Left ventricle myocardium inferior (tissue), 1 donor: ENCODE data around the gene ALPG. TPM values are rescaled to one million over a fixed set of nuclear protein-coding genes. Genes with fewer than 3 reads are reported as not detected.
"Not testable (repeated sequence)": the region's sequence is repeated elsewhere in the genome, so short reads cannot be mapped to it uniquely, and the experiment has no call there.

Source experiments
- DNase-seq: peaks from one replicate; pipeline ENCODE4 v3.0.0-alpha.2; 2020
- H3K27ac ChIP-seq: fragments of 200-600 bp; replicated peaks from 2 replicates; pipeline ENCODE4 v1.8.0; 2021
- H3K27me3 ChIP-seq: fragments of 200-600 bp; 2 replicates; pipeline ENCODE4 v1.8.0; 2021; ENCODE audit warnings: low read depth
- H3K36me3 ChIP-seq: fragments of 200-600 bp; 2 replicates; pipeline ENCODE4 v1.8.0; 2021
- H3K4me1 ChIP-seq: fragments of 200-600 bp; 2 replicates; pipeline ENCODE4 v1.8.0; 2021
- H3K4me3 ChIP-seq: fragments of 200-600 bp; 2 replicates; pipeline ENCODE4 v1.8.0; 2021; ENCODE audit warnings: mild to moderate bottlenecking, moderate library complexity
- H3K9me3 ChIP-seq: fragments of 200-600 bp; replicated peaks from 2 replicates; pipeline ENCODE4 v1.8.0; 2021
- intact Hi-C: fragments of 100-400 bp; cut with micrococcal nuclease; formaldehyde crosslinking; loops from one replicate; pipeline ENCODE4 v1.11.0; 2022
- total RNA-seq: library from RNA; stranded (reverse); fragmentation: NEBNext Ultra II Directional; extraction: Animal tissue kit (Norgen Biotek cat#: 25700); gene quantifications from one replicate; pipeline ENCODE4 v1.2.1, GENCODE V29; 2021
- TF ChIP-seq, protein P1 (sequence below): fragments of 200-600 bp; IDR thresholded peaks from 2 replicates; pipeline ENCODE4 v1.8.0; 2021; ENCODE audit warnings: antibody characterized with exemption, mild to moderate bottlenecking, borderline replicate concordance
- donor health status: DM: no; HTN: yes; CAD: no; lungs with severe emphysema.

ALPG gene
- total RNA-seq, 1 donor from 2014 or later: not detected

DNA sequence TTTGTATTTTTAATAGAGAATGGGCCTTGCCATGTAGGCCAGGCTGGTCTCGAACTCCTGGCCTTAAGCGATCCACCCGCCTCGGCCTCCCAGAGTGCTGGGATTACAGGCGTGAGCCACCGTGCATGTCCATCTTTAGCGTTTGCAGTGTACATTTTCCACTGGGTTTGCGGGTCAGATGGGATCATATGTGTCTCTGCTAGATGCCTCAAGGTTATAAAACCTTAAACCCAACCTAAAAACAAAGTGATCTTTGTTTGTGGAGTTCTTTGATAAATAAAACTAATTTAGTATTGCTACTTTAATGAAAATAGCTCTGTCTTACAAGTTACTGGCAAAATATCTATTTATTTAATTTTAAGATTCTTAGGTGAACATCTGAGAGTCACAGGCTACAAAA lies 13.1 kb upstream of the ALPG start:
- Histone ChIP-seq H3K36me3 (no peaks in the 10 kb centered on the region), H3K9me3 (no peaks in the 10 kb centered on the region), H3K27ac (no peak overlapping the region), H3K4me3 (no peak overlapping the region), H3K4me1 (peaks cover under 1% of the 10 kb centered on the region), H3K27me3 (peaks cover 90% of the 10 kb centered on the region)
- intact Hi-C loops: no loop called here
- TF ChIP-seq, protein P1, sequence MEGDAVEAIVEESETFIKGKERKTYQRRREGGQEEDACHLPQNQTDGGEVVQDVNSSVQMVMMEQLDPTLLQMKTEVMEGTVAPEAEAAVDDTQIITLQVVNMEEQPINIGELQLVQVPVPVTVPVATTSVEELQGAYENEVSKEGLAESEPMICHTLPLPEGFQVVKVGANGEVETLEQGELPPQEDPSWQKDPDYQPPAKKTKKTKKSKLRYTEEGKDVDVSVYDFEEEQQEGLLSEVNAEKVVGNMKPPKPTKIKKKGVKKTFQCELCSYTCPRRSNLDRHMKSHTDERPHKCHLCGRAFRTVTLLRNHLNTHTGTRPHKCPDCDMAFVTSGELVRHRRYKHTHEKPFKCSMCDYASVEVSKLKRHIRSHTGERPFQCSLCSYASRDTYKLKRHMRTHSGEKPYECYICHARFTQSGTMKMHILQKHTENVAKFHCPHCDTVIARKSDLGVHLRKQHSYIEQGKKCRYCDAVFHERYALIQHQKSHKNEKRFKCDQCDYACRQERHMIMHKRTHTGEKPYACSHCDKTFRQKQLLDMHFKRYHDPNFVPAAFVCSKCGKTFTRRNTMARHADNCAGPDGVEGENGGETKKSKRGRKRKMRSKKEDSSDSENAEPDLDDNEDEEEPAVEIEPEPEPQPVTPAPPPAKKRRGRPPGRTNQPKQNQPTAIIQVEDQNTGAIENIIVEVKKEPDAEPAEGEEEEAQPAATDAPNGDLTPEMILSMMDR: no peak
- DNase-seq: no peak

DNA sequence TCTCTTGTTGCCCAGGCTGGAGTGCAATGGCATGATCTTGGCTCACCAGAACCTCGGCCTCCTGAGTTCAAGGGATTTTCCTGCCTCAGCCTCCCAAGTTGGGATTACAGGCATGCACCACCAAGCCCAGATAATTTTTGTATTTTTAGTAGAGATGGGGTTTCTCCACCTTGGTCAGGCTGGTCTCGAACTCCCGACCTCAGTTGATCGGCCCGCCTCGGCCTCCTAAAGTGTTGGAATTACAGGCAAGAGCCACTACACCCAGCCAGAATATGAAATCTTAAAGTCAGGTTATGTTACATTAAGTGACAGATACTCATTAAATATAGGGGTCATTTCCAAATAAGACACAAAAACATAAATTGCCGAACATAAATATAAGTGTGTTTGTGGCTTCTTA lies 12.2 kb upstream of the ALPG start:
- H3K27ac ChIP-seq, DNase-seq, H3K4me3 ChIP-seq, H3K9me3 ChIP-seq, H3K36me3 ChIP-seq, H3K4me1 ChIP-seq, intact Hi-C loops: not testable (repeated sequence)
- H3K27me3 ChIP-seq: peaks cover 90% of the 10 kb centered on the region

DNA sequence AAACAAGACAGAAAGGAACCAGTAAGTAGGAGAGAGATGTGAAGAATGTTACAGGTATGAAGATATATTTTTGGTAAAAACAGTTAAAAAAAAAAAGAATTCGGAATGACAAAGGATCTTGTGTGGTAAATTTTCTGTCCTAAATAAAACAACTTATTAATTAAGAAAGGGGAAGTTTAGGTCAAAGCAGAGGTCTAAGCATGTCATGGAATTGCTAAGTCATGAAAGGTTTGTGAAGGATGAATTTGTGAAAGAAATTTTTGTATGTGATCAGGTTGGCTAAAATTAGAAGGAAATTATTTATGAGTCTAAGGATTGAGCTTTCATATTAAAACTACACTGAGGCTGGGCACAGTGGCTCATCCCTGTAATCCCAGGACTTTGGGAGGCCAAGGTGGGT lies 11.1 kb upstream of the ALPG start:
- peaks cover 90% of the 10 kb centered on the region for H3K27me3 ChIP-seq
- TF ChIP-seq, protein P1: no peak
- intact Hi-C loops: no loop called here

DNA sequence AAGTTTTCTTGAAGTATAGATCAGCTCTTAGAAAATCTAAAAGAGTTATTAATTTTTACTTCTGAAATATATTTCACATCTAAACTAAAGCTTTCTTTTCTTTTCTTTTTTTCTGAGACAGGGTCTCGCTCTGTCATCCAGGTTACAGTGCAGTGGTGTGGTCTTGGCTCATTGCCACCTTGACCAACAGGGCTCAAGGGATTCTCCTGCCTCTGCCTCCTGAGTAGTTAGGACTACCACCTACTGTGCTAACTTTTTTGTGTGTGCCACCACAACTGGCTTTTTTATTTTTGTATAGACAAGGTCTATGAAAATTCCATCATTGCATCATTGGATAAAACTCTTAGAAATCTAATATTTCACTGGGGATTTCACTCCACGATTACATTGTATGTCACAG lies 10.0 kb upstream of the ALPG start:
- Histone ChIP-seq H3K4me3 (no peak overlapping the region), H3K27ac (no peak overlapping the region), H3K4me1 (no peaks in the 10 kb centered on the region), H3K27me3 (peaks cover 90% of the 10 kb centered on the region), H3K36me3 (no peaks in the 10 kb centered on the region), H3K9me3 (no peaks in the 10 kb centered on the region)
- TF ChIP-seq, protein P1: no peak
- no peak for DNase-seq
- intact Hi-C loops: no loop called here

More for the DNA sequence above, 11.1 kb upstream of the ALPG start:
- Histone ChIP-seq H3K4me3 (no peak overlapping the region), H3K27ac (no peak overlapping the region), H3K9me3 (no peaks in the 10 kb centered on the region), H3K36me3 (no peaks in the 10 kb centered on the region), H3K4me1 (no peaks in the 10 kb centered on the region)
- DNase-seq: no peak

DNA sequence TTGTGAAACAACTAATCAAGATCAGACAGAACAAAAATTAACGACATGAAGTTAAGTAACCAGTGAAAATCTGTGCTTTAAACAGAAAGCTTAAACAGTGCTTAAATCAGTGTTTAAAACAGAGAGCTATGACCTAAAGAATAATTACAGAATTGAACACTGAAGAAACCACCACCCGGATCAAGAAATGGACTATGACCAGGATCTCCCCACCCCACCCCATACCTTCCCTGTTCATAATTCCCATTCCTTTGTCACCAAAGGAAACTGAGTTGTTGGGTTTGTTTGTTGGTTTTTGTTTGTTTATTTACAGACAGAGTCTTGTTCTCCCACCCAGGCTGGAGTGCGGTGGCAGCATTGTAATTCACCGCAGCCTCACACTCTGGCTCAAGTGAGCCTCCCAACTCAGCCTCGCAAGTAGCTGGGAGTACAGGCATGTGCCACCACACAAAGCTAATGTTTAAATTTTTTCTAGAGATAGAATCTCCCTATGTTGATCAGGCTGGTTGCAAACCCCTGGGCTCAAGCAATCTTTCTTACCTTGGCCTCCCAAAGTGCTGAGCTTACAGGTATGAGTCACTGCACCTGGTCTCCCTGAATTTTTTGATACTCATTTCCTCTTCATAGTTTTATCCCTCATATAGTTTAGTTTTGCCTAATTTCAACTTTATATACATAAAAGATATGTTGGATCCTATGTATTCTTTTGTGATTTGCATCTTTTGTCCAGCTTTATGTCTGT lies 8.2 kb upstream of the ALPG start:
- intact Hi-C loops: no loop called here
- DNase-seq: no peak
- no peaks in the 10 kb centered on the region for H3K36me3 ChIP-seq
- H3K9me3 ChIP-seq: no peaks in the 10 kb centered on the region
- no peak overlapping the region for H3K4me3 ChIP-seq
- no peaks in the 10 kb centered on the region for H3K4me1 ChIP-seq
- TF ChIP-seq, protein P1: no peak
- H3K27ac ChIP-seq: no peak overlapping the region
- H3K27me3 ChIP-seq: peaks cover 76% of the 10 kb centered on the region

DNA sequence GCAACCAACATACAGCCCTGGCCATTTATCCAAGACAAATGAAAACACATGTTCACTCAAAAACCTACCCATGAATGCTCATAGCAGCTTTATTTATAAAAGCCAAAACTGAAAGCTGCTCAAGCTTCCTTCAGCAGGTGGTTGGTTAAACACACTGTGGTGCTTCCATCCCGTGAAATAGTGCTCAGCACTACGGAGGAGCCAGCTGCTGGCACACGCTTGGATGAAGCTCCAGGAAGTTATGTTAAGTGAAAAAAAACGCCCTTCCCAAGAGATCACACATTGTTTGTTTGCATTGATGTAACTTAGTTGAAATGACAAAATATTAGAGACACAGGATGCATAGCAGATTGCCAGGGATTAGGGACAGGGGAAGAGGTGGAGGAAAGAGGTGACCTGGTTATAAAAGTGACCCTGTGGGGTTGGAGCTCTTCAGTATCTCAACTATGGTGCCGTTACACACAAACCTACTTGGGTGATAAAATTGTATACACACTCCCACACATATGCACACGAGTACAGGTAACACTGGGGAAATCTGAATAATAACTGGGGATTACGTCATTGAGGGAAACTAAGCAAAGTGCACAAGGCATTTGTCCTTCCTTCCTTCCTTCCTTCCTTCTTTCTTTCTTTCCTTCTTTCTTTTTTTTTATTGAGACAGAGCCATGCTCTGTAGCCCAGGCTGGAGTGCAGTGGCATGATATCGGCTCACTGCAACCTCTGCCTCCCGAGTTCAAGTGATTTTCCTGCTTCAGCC lies 6.2 kb upstream of the ALPG start:
- no peak for DNase-seq
- no peaks in the 10 kb centered on the region for H3K4me1 ChIP-seq
- no peaks in the 10 kb centered on the region for H3K36me3 ChIP-seq
- peaks cover 62% of the 10 kb centered on the region for H3K27me3 ChIP-seq
- TF ChIP-seq, protein P1: no peak
- H3K4me3 ChIP-seq: no peak overlapping the region
- H3K27ac ChIP-seq: no peak overlapping the region
- no peaks in the 10 kb centered on the region for H3K9me3 ChIP-seq
- intact Hi-C loops: no loop called here
